Activated CD4-positive, alpha-beta T cell treated with anti-CD3 and anti-CD28 coated beads, Interleukin-2, amount 50 U/mL, for 1 hour (primary cell): ENCODE data around the gene RPS6KA4.
A peak's percentile ranks its signal among the peaks of the same experiment; 100 is the strongest.
"Not testable (repeated sequence)": the region's sequence is repeated elsewhere in the genome, so short reads cannot be mapped to it uniquely, and the experiment has no call there.

Source experiments
- DNase-seq: peaks from one replicate; pipeline ENCODE4 v3.0.0-alpha.2; 2020

RPS6KA4 gene

DNA sequence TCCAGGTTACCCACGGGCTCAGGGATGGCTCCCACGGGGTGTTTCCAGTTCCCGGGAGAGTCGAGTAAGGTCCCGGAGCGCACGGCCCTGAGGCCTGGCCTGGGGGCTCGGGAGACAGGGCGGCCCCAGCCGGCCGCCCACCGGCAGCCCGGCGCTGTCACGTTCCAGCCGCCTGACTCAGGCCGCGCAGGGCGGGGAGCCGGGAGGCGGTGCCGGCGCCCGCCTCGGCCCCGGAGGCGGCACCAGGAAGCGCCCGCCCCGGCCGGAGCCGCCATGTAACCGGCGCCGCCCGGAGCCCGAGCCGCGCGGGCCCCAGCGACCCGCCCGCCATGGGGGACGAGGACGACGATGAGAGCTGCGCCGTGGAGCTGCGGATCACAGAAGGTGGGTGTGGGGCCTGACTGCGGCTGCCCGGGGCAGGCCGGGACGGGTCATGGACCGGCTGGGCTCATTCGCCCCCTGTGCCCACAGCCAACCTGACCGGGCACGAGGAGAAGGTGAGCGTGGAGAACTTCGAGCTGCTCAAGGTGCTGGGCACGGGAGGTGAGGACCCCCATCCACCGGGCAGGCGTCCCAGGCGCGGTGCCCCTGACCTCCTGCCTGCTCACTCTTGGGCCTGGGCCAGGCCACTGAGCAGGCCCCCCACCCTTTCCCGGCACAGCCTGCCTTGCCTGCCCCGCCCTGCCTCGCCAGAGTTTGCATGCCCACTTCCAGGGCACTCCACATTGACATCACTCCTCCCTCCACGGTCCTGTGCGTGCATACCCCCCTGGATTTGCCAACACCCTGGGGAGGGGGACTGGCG is at the start of gene RPS6KA4:
Gene RPS6KA4, plus strand, starts transcription at position 256 of the 805 bp plus-strand sequence. Its CDS starts 74 bp downstream, at position 330.
- peak; percentile 39 for DNase-seq

DNA sequence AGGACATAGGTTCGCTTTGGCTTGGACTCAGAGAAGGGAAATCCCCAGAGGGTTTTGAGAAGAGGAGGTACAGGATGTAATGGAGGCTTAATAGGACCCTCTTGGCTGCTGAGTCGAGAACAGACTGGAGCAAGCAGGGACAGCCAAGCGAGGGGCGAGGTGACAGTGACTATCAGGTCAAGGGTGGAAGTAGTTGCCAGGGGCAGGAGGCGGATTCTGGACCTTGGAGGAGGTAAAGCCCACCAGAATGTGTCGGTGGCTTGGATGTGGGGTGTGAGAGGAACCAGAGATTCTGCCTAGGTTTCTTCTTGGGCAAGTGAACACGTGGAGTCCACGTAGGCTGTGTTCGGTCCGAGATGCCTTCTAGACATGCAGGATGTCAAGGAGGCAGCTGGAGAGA is 46.0 kb upstream of the RPS6KA4 start:
- DNase-seq, result no peak

DNA sequence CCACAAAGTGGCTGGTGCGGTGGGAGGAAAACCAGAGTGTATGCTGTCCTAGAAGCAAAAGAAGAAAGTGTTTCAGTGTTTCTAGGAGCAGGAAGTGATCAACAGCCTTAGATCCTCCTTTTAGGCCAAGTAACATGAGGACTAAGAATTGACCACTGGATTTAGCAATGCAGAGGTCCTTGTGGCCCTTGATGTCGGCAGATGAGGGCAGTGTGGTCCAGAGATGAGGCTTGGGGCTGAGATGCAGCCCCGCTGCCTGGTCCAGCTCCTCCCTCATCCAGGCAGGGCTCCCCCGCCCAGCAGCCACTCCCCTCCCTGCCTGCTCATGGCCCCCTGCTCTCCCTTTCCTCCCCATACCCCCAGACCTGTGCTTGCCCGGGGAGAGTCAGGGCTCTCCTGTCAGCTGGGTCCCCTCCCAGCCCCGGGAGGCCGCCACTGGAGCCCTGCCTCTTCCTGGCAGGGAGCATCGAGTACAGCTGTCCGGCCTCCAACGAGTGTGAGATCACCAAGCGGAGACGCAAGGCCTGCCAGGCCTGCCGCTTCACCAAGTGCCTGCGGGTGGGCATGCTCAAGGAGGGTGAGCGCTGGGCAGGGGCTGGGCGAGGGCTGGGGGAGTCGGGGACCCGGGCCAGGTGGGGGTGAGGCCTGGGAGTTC is 45.3 kb upstream of the RPS6KA4 start:
- no peak for DNase-seq

DNA sequence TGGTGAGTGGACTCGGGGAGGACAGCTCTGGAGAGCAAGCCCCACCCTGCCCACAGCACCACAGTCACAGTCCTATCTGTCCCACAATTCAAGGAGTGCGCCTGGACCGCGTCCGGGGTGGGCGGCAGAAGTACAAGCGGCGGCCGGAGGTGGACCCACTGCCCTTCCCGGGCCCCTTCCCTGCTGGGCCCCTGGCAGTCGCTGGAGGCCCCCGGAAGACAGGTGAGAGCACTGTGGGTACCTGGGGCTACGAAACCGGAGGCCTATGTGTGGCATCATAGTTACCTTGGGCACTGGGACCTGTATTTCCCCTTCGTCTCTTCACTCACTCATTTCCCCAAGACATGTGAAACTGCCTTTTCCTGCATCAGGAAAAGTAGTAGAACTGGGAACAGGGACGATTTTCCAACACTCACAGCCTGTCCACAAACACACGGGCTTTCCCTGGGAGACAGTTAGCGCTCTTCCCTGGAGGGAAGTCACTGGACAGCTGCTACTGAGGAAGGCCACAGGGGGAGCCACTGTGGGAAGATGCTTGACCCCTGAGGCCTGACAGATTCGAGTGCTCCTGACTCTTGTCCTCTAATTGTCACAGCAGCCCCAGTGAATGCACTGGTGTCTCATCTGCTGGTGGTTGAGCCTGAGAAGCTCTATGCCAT is 44.7 kb upstream of the RPS6KA4 start:
- DNase-seq, result no peak

DNA sequence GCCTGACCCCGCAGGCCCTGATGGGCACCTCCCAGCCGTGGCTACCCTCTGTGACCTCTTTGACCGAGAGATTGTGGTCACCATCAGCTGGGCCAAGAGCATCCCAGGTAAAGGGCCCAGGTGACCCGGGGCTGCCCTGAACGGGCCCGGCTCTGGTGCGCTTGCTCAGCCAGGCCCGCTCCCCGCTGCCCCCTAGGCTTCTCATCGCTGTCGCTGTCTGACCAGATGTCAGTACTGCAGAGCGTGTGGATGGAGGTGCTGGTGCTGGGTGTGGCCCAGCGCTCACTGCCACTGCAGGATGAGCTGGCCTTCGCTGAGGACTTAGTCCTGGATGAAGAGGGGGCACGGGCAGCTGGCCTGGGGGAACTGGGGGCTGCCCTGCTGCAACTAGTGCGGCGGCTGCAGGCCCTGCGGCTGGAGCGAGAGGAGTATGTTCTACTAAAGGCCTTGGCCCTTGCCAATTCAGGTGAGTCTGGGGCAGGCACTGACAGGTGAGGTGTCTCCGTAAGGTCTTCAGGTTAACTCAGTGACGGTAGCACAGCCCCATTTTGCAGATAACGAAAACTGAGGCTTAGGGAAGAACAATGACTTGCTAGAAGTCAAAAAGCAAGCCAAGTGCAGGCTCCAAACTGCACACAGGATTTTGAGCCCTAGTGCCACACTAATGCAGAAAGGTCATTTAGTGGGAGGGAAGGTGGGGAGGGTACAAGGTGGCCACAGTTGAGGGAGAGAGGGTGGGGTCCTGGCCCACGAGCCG is 44.0 kb upstream of the RPS6KA4 start:
- no peak for DNase-seq

DNA sequence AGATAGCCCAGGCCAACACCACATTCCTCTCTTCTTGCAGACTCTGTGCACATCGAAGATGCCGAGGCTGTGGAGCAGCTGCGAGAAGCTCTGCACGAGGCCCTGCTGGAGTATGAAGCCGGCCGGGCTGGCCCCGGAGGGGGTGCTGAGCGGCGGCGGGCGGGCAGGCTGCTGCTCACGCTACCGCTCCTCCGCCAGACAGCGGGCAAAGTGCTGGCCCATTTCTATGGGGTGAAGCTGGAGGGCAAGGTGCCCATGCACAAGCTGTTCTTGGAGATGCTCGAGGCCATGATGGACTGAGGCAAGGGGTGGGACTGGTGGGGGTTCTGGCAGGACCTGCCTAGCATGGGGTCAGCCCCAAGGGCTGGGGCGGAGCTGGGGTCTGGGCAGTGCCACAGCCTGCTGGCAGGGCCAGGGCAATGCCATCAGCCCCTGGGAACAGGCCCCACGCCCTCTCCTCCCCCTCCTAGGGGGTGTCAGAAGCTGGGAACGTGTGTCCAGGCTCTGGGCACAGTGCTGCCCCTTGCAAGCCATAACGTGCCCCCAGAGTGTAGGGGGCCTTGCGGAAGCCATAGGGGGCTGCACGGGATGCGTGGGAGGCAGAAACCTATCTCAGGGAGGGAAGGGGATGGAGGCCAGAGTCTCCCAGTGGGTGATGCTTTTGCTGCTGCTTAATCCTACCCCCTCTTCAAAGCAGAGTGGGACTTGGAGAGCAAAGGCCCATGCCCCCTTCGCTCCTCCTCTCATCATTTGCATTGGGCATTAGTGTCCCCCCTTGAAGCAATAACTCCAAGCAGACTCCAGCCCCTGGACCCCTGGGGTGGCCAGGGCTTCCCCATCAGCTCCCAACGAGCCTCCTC is 43.1 kb upstream of the RPS6KA4 start:
- DNase-seq, result not testable (repeated sequence)

DNA sequence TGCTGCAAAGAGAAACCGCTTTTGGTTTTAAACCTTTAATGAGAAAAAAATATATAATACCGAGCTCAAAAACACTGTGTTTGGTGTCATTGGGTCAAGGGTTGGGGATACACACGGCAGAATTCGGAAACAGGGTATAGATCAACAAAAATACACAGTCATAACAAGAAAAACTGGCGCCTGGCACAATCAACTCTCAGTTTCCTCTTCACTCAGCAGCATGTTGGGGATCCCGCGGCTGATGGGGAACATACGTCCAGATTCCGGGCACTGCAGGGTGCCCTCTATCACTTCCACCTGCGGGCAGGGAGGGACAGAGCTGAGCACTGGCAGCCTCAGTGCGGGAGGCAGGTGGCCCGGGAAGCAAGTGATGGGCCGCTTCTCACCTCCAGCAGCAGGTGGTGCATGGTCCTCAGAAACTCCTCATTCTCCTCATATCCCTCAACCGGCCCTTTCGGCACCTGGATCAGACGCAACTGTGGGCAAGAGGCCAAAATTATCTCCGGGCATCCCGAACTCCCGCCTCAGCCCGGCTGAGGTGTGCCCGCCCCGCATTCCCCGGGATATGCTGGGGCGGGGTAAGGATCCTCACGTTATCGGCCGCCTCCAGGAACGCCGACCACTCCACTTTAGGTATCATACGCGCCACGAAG is 42.2 kb upstream of the RPS6KA4 start:
- DNase-seq, result peak; percentile 41

DNA sequence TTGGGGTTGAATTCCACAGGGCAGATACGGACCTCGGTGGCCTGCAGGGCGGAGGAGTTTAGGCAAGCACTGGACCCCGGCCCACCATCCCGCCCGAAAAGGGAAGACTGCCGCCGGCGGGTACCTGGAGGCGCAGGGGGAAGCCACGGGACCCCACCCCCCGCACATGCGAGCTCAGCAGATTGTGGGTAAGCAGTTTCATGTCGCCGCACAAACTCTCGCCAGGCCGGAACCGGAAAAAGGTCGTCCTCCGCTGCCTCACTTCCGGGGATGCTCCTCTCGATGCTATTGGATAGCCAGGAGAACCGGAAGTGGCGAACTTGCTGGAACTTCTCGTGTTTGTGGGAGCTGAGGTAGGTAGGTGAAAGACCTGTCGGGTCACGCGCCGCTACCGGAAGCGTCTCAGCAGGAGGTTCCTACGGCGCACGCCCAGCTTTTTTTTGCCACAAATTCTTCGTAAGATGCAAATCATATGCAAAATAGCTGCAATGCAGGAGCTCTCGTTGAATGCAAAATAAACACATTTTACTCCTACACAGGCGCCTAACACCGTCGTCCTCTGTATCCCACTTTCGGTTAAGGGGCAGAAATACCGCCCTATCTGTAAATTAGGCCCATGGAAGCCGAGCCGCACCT is 41.5 kb upstream of the RPS6KA4 start, which contains the start of gene TRMT112:
Gene TRMT112, minus strand, starts transcription at position 235 of the 636 bp plus-strand sequence. Its CDS starts 33 bp downstream, at position 202.
- peak; percentile 93 for DNase-seq

DNA sequence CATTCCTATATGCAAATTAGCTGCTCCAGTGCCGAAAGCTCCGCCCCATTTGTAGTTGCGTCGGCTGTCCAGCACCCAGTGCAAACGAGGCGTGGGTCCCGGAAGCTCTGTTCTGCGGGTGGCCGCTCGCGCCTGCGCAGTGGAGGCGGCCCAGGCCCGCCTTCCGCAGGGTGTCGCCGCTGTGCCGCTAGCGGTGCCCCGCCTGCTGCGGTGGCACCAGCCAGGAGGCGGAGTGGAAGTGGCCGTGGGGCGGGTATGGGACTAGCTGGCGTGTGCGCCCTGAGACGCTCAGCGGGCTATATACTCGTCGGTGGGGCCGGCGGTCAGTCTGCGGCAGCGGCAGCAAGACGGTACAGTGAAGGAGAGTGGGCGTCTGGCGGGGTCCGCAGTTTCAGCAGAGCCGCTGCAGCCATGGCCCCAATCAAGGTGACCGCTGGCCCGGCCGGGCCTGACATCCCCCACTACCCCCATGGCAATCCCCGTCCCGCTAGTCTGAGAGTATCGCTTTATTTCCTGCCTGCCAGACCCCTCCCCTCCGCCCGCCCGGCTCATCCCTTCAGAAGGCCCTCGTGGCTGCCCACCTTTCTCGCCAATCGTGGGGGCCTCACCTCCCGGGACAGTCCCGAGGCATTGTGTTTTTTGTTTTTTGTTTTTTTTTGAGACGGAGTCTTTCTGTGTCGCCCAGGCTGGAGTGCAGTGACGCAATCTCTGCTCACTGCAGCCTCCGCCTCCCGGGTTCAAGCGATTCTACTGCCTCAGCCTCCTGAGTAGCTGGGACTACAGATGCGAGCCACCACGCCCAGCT is 40.8 kb upstream of the RPS6KA4 start, which contains the start of gene PRDX5:
Gene PRDX5, plus strand, starts transcription at position 161 of the 805 bp plus-strand sequence. Its CDS starts 95 bp downstream, at position 256.
- DNase-seq, result peak; percentile 92

DNA sequence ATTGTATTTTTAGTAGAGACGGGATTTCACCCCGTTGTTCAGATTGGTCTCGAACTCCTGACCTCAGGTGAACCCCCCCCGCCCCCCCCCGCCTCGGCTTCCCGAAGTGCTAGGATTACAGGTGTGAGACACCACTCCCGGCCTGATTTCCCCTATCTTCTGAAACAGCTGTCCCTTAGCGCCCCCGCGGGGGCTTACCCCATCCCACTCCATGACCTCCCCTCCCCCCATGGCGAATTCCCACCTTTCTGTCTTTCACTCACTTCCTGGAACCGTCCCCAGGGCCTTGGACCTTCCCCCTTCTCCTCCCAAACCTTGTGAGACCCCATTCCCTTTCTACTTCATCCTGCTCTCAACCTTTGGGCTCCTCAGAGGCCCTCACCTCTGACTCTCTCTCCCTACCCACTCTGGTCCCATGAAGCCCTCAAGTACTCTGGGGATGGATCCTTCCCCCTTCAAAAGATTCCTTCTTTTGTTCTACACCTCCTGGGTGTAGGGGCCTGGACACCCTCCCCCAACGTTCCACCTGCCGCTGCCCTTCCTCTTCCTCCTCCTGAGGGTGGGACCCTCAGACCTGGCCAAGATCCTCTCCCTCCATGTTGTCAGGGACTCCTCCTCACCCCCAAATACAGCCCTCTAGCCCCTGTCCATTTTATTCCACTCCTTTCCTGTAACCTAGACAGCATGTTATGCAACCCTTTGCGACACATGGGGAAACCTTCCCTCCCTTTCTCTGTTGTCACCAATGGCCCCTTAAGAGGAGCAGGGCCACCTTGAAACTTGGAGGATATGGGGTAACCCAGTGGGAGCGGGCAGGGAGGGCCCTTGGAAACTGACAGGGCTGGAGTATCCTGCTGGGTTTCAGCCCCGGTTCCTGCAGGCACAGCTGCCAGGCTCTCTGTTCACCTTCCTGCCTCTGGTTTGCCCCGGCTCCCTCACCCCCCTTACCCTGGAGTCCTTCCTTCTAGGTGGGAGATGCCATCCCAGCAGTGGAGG is 39.9 kb upstream of the RPS6KA4 start:
- no peak for DNase-seq

DNA sequence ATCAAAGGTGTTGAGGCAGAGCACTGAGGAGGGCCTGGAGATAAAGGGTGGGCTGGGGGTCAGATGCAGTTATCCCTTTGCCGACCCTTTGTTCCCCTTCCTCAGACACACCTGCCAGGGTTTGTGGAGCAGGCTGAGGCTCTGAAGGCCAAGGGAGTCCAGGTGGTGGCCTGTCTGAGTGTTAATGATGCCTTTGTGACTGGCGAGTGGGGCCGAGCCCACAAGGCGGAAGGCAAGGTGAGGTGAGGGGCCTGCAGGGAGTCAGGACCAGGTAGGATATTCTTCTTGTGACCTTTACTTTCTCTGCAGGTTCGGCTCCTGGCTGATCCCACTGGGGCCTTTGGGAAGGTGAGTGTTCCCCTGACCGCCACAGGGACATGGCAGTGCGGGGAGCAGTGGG is 38.4 kb upstream of the RPS6KA4 start:
- no peak for DNase-seq

DNA sequence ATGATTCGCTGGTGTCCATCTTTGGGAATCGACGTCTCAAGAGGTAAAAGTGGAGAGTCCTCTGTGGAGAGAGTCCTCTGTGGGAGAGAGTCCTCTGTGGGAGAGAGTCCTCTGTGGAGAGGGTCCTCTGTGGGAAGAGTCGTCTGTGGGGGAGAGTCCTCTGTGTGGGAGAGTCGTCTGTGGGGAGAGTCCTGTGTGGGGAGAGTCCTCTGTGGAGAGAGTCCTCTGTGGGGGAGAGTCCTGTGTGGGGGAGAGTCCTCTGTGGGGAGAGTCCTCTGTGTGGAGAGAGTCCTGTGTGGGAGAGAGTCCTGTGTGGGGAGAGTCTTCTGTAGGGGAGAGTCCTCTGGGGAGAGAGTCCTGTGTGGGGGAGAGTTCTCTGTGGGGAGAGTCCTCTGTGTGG is 37.9 kb upstream of the RPS6KA4 start:
- DNase-seq, result no peak

DNA sequence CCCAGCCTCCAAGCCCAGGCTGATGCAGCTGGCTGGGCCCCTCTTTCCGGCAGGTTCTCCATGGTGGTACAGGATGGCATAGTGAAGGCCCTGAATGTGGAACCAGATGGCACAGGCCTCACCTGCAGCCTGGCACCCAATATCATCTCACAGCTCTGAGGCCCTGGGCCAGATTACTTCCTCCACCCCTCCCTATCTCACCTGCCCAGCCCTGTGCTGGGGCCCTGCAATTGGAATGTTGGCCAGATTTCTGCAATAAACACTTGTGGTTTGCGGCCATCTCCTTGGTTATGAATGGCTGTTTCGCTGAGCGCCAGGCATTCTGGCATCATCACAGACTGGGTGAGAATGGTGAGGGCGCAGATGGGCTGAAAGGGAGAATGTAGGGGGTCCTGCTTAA is 37.4 kb upstream of the RPS6KA4 start:
- DNase-seq, result no peak

DNA sequence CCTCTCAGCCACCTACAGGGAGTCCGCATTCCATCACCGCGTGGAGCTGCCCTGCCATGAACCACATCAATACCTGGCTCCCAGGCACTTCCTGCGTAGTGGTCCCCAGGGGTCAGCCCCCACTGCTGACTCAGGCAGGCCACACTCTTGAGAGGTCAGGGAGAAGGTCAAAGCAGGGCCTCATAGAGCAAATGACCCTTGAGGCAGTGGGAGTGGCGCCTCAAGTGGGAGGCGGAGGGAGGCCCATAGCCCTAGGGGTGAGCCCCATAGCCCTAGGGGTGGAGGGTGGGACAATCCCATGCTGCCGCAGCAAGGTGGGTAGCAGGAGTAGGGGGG is 36.1 kb upstream of the RPS6KA4 start:
- DNase-seq, result no peak

DNA sequence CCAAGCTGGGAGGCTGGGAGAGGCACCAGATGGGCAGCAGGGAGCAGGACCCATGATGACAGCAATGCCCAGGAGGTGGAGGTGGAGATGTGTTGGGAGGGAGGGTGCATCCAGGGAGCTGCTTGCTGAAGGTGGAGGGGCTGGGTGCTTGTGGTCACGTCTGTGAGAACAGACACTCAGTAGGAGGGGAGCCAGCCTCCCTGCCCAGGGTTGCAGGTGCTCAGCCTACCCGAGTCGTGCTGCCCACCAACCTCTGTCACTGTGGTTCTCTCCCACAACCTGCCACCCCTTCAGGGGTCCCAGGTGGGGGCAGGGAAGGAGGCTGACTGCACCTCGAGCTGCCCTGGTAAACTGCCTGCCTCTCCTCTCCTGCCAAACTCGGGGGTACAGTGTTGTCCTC is 35.6 kb upstream of the RPS6KA4 start:
- no peak for DNase-seq

DNA sequence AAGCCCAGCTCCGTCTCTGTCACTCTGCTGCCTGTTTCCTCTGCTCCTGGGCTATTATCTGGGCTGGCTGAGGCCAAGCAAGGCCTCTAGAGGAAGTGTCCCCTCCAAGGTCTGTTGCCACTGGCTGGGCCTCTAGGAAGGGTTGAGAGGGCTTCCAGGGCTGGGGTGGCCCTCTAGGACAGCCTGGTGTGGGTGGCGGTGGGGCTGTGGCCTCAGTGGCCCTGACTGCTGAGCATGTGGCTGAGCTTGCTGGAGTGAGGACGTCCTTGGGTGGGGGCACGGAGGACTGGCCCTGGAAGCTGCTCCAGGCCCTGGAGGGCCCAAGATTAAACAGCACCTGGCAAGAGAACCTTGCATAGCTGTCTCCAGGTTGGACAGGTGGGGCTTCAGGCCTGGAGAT is 35.0 kb upstream of the RPS6KA4 start:
- DNase-seq, result not testable (repeated sequence)

DNA sequence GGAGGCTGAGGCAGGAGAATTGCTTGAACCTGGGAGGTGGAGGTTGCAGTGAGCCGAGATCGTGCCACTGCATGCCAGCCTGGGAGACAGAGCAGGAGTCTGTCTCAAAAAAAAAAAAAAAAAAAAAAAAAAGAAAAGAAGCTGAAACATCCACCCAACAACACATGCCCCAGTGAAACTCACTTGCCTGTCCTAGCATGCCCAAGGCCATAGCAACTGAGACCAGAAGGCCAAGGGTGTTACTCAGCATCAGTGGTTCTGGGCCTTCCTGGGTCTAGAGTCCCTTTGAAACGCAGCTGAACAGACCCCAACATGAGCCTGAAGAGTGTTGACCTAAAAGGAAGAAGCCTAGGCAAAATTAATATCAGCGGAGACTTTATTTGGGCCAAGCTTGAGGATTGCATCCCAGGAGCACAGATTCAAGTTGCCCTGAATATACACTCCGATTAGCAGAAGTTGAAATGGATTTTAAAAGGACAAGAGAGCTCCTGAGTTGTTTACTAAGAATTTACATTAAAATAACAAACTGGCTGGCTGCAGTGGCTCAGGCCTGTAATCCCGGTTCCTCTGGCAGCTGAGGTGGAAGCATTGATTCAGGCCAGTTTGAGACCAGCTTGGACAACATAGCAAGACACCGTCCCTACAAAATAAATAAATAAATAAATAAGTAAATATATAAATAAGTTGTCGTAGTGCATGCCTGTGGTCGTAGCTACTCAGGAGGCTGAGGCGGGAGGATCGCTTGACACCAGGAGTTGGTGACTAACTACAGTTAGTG is 34.1 kb upstream of the RPS6KA4 start:
- no peak for DNase-seq

DNA sequence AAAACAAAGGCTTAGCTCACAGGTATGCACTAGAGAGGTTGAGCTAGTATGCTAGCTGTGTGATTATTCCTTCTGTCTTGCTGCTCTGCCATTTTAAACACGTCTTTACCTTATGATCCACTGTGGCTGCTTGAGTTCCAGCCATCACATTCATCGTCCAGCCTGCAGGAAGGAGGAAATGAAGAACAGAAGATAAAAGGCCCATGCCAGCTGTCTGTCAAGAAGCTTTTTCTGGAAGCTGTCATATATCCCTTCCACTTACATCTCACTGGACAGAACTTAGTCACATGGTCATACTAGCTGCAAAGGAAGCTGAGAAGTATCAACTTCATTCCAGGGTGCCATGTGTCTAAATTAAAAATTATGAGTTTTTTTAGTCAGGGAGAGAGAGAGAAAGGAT is 31.6 kb upstream of the RPS6KA4 start:
- no peak for DNase-seq
